ENCODE data around the gene HEXB.

DNA sequence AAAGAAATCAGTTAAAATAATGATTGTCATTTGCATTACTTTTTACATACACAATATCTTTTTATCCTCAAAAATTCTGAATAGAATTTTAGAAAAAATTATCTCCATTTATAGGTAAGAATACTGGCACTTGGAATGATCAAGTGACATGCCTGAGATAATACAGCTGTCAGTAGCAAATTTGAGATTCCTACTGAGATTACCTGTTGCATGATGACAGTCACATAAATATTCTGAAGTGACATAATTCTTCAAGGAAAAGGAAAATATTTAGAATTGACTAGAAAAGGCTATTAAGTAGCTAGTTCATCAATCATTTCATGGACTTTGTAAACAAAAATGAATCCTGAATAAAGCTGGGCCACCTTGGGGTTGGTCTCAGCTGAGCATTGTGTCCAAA, 29.3 kb upstream of the HEXB start:
- TF ChIP-seq CTCF (conservative IDR thresholded peaks at IDR 0.05; ENCODE audit: low read depth, low read length) (no peak), EZH2 (IDR thresholded peaks at IDR 0.05; ENCODE audit: borderline replicate concordance, low read depth, low read length, poor library complexity, severe bottlenecking) (no peak)
